ENCODE measurements around the gene KRTAP5-10.
"Not testable (repeated sequence)": the region's sequence is repeated elsewhere in the genome, so short reads cannot be mapped to it uniquely, and the experiment has no call there.

- TF ChIP-seq HDAC2 (IDR thresholded peaks at IDR 0.05); SMAD1 (IDR thresholded peaks at IDR 0.05; ENCODE audit: low read depth, low read length, partially characterized antibody): not testable (repeated sequence)
Measured at GRCh38 chr11:71582969-71583368, 17.6 kb downstream of the KRTAP5-10 start.
